Kidney (tissue), 14 donors: ENCODE data around the gene PCDHGA1. TPM values are rescaled to one million over a fixed set of nuclear protein-coding genes. Genes with fewer than 3 reads are reported as not detected.
A peak's percentile ranks its signal among the peaks of the same experiment; 100 is the strongest.

Experiments
- DNase-seq, 5 donors: peaks; one replicate each; pipeline ENCODE4 v3.0.0-alpha.2; 2013 to 2020
- FAIRE-seq: peaks from 2 replicates; lab custom pipeline; 2012; peaks lifted over from hg19 to GRCh38; lab: Jason Lieb, UNC
- H3K27ac ChIP-seq, 2 donors: one replicate each; pipeline ENCODE4 v1.7.0; 2013; ENCODE audit warnings: low read depth in 2 of 2, low read length in 2 of 2, inconsistent platforms in 1 of 2
- H3K27me3 ChIP-seq: one replicate; pipeline ENCODE4 v1.7.1; 2013; ENCODE audit warnings: low read length, inconsistent platforms; ENCODE audit not compliant: control insufficient read depth, insufficient read depth
- H3K36me3 ChIP-seq, 3 donors: one replicate each; pipeline versions ENCODE4 v1.7.0 to v1.7.1; 2013; ENCODE audit warnings: low read length in 3 of 3, control low read depth in 1 of 3, inconsistent platforms in 1 of 3; ENCODE audit not compliant: insufficient read depth in 3 of 3, control insufficient read depth in 2 of 3
- H3K4me1 ChIP-seq, 3 donors: one replicate each; pipeline versions ENCODE4 v1.7.0 to v1.7.1; 2013; ENCODE audit warnings: low read length in 3 of 3, inconsistent platforms in 1 of 3, low read depth in 1 of 3; ENCODE audit not compliant: control insufficient read depth in 2 of 3, insufficient read depth in 2 of 3
- H3K4me3 ChIP-seq, 3 donors: one replicate each; pipeline versions ENCODE4 v1.7.0 to v1.8.1; 2013; ENCODE audit warnings: low read length in 3 of 3, control low read depth in 1 of 3, inconsistent platforms in 1 of 3
- H3K9ac ChIP-seq, 3 donors: one replicate each; pipeline versions ENCODE4 v1.7.0 to v1.7.1; 2013; ENCODE audit warnings: low read length in 3 of 3, control low read depth in 1 of 3, inconsistent platforms in 1 of 3
- H3K9me3 ChIP-seq, 3 donors: one replicate each; pipeline versions ENCODE4 v1.7.0 to v1.7.1; 2013; ENCODE audit warnings: low read length in 3 of 3, control low read depth in 1 of 3, inconsistent platforms in 1 of 3; ENCODE audit not compliant: control insufficient read depth in 2 of 3, insufficient read depth in 1 of 3
- CTCF ChIP-seq: IDR thresholded peaks from 3 replicates; pipeline ENCODE4 v1.5.1; 2012; ENCODE audit warnings: mild to moderate bottlenecking, moderate library complexity, borderline replicate concordance; ENCODE audit not compliant: insufficient read depth; ENCODE audit errors: extremely low read depth
- intact Hi-C: fragments of 100-400 bp; cut with DNase I; formaldehyde crosslinking; loops from one replicate; pipeline ENCODE4 v1.11.1; 2022
- polyA plus RNA-seq: library from polyadenylated mRNA; stranded (reverse); fragments of 350-450 nt; fragmentation: Illumina TruSeq; extraction: RNeasy Lipid Tissue Mini Kit (QIAGEN cat#74804); gene quantifications from one replicate; pipeline ENCODE4 v1.2.3, GENCODE V29; 2014; ENCODE audit warnings: low read depth, low replicate concordance; ENCODE audit not compliant: insufficient read depth
- total RNA-seq: library from RNA; stranded (reverse); fragmentation: NEBNext Ultra II Directional; extraction: Animal tissue kit (Norgen Biotek cat#: 25700); gene quantifications from one replicate; pipeline ENCODE4 v1.2.1, GENCODE V29; 2021
- donor health status: control.
- donor health status: control.
- donor health status: control.
- donor health status: control.
- donor health status: control.
- donor health status: DM: yes; HTN: yes; CAD: no.
- donor health status: Normal renal cell carcinoma (clear cell type).

Gene PCDHGA1
- total and polyA plus RNA-seq, 2 donors from 2014 or later = 0.19 to 0.69 TPM

GRCh38 chr5:141476132-141476911 lies 146.0 kb downstream of the PCDHGA1 start:
- peak overlapping the region; percentile 75 to 88 (median 86) for H3K4me3 ChIP-seq
- DNase-seq = peak; percentile 84 to 95 (median 85)
- peak overlapping the region; percentile 76 to 80 for H3K27ac ChIP-seq
- H3K27me3 ChIP-seq = no peaks in the 10 kb centered on the region
- intact Hi-C loops = no loop called here
- peaks cover 4 to 20% (median 7%) of the 10 kb centered on the region in 3 donors for H3K4me1 ChIP-seq
- H3K9me3 ChIP-seq = no peaks in the 10 kb centered on the region
- peak overlapping the region; percentile 50 to 84 (median 76) for H3K9ac ChIP-seq
- no peak for TF ChIP-seq CTCF
- no peak for FAIRE-seq
- no peaks in the 10 kb centered on the region for H3K36me3 ChIP-seq

- FAIRE-seq (no peak), DNase-seq (no peak)
- Histone ChIP-seq H3K4me1 (peaks cover 4 to 20% (median 7%) of the 10 kb centered on the region in 3 donors), H3K27ac (no peak overlapping the region), H3K9ac (peak overlapping the region; percentile 11 to 84 (median 76)), H3K4me3 (peak overlapping the region; percentile 75 to 88 (median 86)), H3K36me3 (no peaks in the 10 kb centered on the region), H3K27me3 (no peaks in the 10 kb centered on the region), H3K9me3 (no peaks in the 10 kb centered on the region)
- intact Hi-C loops = no loop called here
- no peak for TF ChIP-seq CTCF
Observed at GRCh38 chr5:141477044-141477575, 146.8 kb downstream of the PCDHGA1 start.

GRCh38 chr5:141477815-141478214 lies 147.5 kb downstream of the PCDHGA1 start:
- no peak overlapping the region for H3K9ac ChIP-seq

More at GRCh38 chr5:141477815-141478214, 147.5 kb downstream of the PCDHGA1 start:
- H3K9me3 ChIP-seq = no peaks in the 10 kb centered on the region
- DNase-seq (peak in 1 of 5 donors; percentile 5), FAIRE-seq (no peak)
- no peak overlapping the region for H3K27ac ChIP-seq
- no peaks in the 10 kb centered on the region for H3K36me3 ChIP-seq
- no peaks in the 10 kb centered on the region for H3K27me3 ChIP-seq
- peak overlapping the region in 2 of 3 donors; percentile 20 to 54 for H3K4me3 ChIP-seq
- intact Hi-C loops = no loop called here
- H3K4me1 ChIP-seq = peaks cover 4 to 20% (median 7%) of the 10 kb centered on the region in 3 donors
- TF ChIP-seq CTCF = no peak
